Lung (tissue), 12 donors: ENCODE measurements around the gene CYB5R4. TPM values are rescaled to one million over a fixed set of nuclear protein-coding genes. Genes with fewer than 3 reads are reported as not detected.
"Not testable (repeated sequence)": the region's sequence is repeated elsewhere in the genome, so short reads cannot be mapped to it uniquely, and the experiment has no call there.

ENCODE experiments used
- ATAC-seq: fragments of 200-7000 bp; cut with Tn5 transposase; one replicate; pipeline ENCODE4 v1.9.1; 2020; ENCODE audit warnings: moderate number of reproducible peaks; ENCODE audit not compliant: insufficient read depth, low FRiP score
- DNase-seq, 3 donors: peaks; one replicate each; pipeline ENCODE4 v3.0.0-alpha.2; 2013 to 2017
- H3K27ac ChIP-seq, 2 donors: one replicate each; pipeline ENCODE4 v1.5.1; 2013; ENCODE audit warnings: mild to moderate bottlenecking in 2 of 2, moderate library complexity in 2 of 2, control low read depth in 1 of 2, inconsistent platforms in 1 of 2, low read depth in 1 of 2, low read length in 1 of 2
- H3K27me3 ChIP-seq, 3 donors: one replicate each; pipeline ENCODE4 v1.5.1; 2013; ENCODE audit warnings: low read length in 2 of 3; ENCODE audit not compliant: control insufficient read depth in 3 of 3, insufficient read depth in 3 of 3
- H3K36me3 ChIP-seq, 4 donors: one replicate each; pipeline ENCODE4 v1.5.1; 2013; ENCODE audit warnings: low read length in 4 of 4, mild to moderate bottlenecking in 1 of 4, moderate library complexity in 1 of 4; ENCODE audit not compliant: control insufficient read depth in 4 of 4, insufficient read depth in 4 of 4
- H3K4me1 ChIP-seq, 5 donors: one replicate each; pipeline ENCODE4 v1.5.1; 2013; ENCODE audit warnings: low read length in 5 of 5, mild to moderate bottlenecking in 2 of 5, moderate library complexity in 1 of 5; ENCODE audit not compliant: control insufficient read depth in 5 of 5, insufficient read depth in 5 of 5
- H3K4me3 ChIP-seq: one replicate; pipeline ENCODE4 v1.5.1; 2013; ENCODE audit warnings: mild to moderate bottlenecking, control low read depth, moderate library complexity
- H3K9ac ChIP-seq, 2 donors: one replicate each; pipeline ENCODE4 v1.5.1; 2013; ENCODE audit warnings: low read length in 2 of 2, control low read depth in 1 of 2; ENCODE audit not compliant: insufficient read depth in 1 of 2
- H3K9me3 ChIP-seq, 4 donors: one replicate each; pipeline ENCODE4 v1.5.1; 2013; ENCODE audit warnings: low read length in 3 of 4, mild to moderate bottlenecking in 1 of 4, moderate library complexity in 1 of 4; ENCODE audit not compliant: control insufficient read depth in 4 of 4, insufficient read depth in 3 of 4
- CTCF ChIP-seq: IDR thresholded peaks from 2 replicates; pipeline ENCODE4 v1.5.1; 2012; ENCODE audit warnings: mild to moderate bottlenecking; ENCODE audit errors: control extremely low read depth, extremely low read depth
- WGBS, 2 donors: extraction: QIAGEN DNeasy Blood & Tissue Kit; methylation state at CpG; one replicate each; pipeline ENCODE4 v1.1.7; 2013; 5-methylcytosine and 5-hydroxymethylcytosine counted together
- polyA plus RNA-seq, 2 donors: library from polyadenylated mRNA; stranded (reverse); fragments of 200-250 nt; gene quantifications; one replicate each; pipeline ENCODE4 v1.2.1, GENCODE V29; 2013
- total RNA-seq, 2 donors: library from RNA; depleted of rRNA in 1 of 2; stranded (reverse); fragments of >200 nt in 1 of 2; gene quantifications; one replicate each; pipeline ENCODE4 v1.2.1, GENCODE V29; 2014 to 2021
- donor health status: control.
- donor health status: control.
- donor health status: Bipolar disorder and iron deficiency.
- donor health status: healthy.
- donor health status: DM: yes; HTN: yes; CAD: no.

Gene CYB5R4
- total and polyA plus RNA-seq, 4 donors, result 4.6 to 41.4 (median 24.9) TPM

DNA sequence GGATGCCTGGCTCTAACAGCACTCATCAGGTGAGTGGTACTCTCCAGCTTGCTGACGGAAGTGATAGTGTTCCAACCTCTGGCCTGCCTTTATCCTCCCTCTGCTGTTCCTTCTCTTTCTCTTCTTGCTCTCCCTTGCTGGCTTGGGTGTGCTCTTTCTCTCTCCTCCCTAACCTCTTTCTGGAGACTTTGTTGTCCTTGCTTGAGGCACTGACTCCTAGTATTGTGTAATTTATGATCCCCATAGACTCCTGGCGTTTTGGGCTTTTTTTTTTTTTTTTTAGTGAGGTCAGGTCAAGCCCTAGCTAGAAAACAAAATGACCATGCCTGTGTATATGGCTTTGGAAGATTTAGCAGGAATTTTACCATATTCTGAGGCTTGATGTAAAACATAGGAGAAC is 89.4 kb downstream of the CYB5R4 start:
- no peaks in the 10 kb centered on the region for H3K4me1 ChIP-seq

DNA sequence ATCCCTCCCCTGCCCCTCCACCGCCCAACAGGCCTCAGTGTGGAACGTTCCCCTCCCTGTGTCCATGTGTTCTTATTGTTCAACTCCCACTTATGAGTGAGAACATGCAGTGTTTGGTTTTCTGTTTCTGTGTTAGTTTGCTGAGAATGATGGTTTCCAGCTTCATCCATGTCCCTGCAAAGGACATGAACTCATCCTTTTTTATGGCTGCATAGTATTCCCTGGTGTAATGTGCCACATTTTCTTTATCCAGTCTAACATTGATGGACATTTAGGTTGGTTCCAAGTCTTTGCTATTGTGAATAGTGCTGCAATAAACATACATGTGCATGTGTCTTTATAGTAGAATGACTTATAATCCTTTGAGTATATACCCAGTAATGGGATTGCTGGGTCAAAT is 91.9 kb downstream of the CYB5R4 start:
- DNase-seq, H3K4me1 ChIP-seq, ATAC-seq, H3K9me3 ChIP-seq, H3K36me3 ChIP-seq, H3K9ac ChIP-seq, H3K4me3 ChIP-seq, H3K27me3 ChIP-seq, H3K27ac ChIP-seq: not testable (repeated sequence)
- WGBS, 2 donors, result 98% methylated on average over 2 of the region's 2 CpGs

More for the DNA sequence above, 89.4 kb downstream of the CYB5R4 start:
- TF ChIP-seq CTCF, result no peak
- H3K9me3 ChIP-seq, result no peaks in the 10 kb centered on the region
- H3K9ac ChIP-seq, result no peak overlapping the region
- no peaks in the 10 kb centered on the region for H3K27me3 ChIP-seq
- no peak overlapping the region for H3K27ac ChIP-seq
- WGBS, 2 donors, result 66 to 71% methylated on average over 2 of the region's 2 CpGs
- H3K4me3 ChIP-seq, result no peak overlapping the region
- DNase-seq, result no peak
- no peaks in the 10 kb centered on the region for H3K36me3 ChIP-seq
- no peak for ATAC-seq

GRCh38 chr6:83952830-83953229 is 93.3 kb downstream of the CYB5R4 start:
- peaks cover 0 to 10% (median 3%) of the 10 kb centered on the region in 4 donors for H3K36me3 ChIP-seq
- no peak overlapping the region for H3K4me3 ChIP-seq
- no peak for DNase-seq
- no peak overlapping the region for H3K27ac ChIP-seq
- H3K27me3 ChIP-seq, result no peaks in the 10 kb centered on the region
- 81 to 88% methylated on average over 3 of the region's 3 CpGs for WGBS, 2 donors
- ATAC-seq, result no peak
- no peak overlapping the region for H3K9ac ChIP-seq
- no peak for TF ChIP-seq CTCF
- H3K9me3 ChIP-seq, result no peaks in the 10 kb centered on the region
- no peaks in the 10 kb centered on the region for H3K4me1 ChIP-seq

DNA sequence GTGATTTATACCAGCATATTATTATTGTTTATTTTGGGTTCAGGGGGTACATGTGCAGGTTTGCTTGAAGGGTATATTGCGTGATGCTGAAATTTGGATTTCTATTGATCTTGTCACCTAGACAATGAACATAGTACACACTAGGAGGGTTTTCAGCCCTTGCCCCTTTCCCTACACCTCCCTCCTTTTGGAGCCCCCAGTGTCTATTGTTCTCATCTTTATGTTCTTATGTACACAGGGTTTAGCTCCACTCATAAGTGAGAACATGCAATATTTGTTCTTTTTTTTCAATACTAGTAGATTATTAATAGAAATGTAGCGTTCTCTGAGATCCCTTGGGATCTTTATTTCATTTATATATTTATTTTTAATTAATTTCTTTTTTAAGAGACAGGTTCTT is 94.9 kb downstream of the CYB5R4 start:
- ATAC-seq (no peak), DNase-seq (no peak)
- Histone ChIP-seq H3K36me3 (peaks cover 0 to 14% (median 4%) of the 10 kb centered on the region in 4 donors), H3K9me3 (no peaks in the 10 kb centered on the region), H3K9ac (no peak overlapping the region), H3K4me1 (no peaks in the 10 kb centered on the region), H3K4me3 (no peak overlapping the region), H3K27ac (no peak overlapping the region), H3K27me3 (no peaks in the 10 kb centered on the region)
- WGBS, 2 donors, result 93% methylated on average over 2 of the region's 2 CpGs
- no peak for TF ChIP-seq CTCF
